LNCaP clone FGC (cell line): ENCODE measurements around the gene IFRD2.
A peak's percentile ranks its signal among the peaks of the same experiment; 100 is the strongest.

ENCODE experiments used
- DNase-seq: peaks from one replicate; pipeline ENCODE4 v3.0.0-alpha.2; 2011; ENCODE audit warnings: low read depth
- H3K4me3 ChIP-seq: 2 replicates; pipeline ENCODE4 v1.5.1; 2011; ENCODE audit warnings: mild to moderate bottlenecking, low read depth, low read length, control low read depth
- TF ChIP-seq, protein P1 (sequence below): IDR thresholded peaks from 2 replicates; pipeline ENCODE4 v1.5.1; 2012; ENCODE audit warnings: mild to moderate bottlenecking; ENCODE audit not compliant: control insufficient read depth, insufficient read depth; ENCODE audit errors: extremely low read depth

IFRD2 gene

DNA sequence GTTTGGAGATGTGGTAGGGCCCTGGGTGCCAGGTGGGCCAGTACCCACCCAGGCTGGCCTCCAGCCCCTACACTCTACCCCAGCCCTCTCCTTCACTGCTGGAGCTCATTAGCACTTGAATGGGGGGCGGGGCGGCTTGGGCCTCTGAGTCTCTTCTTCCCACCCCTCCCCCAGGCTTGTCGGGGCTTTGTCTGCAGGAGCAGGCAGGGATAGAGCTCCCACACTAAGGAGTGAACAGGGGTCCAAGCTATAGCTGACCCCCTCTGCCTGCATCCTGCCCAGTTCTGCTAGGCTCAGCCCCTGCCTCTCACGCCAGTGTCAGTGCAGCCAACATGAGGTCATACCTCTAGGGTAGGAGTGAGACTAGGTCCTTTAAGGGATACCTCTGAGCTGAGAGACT lies 51.1 kb downstream of the IFRD2 start:
- DNase-seq, result no peak
- no peak overlapping the region for H3K4me3 ChIP-seq
- TF ChIP-seq, protein P1, sequence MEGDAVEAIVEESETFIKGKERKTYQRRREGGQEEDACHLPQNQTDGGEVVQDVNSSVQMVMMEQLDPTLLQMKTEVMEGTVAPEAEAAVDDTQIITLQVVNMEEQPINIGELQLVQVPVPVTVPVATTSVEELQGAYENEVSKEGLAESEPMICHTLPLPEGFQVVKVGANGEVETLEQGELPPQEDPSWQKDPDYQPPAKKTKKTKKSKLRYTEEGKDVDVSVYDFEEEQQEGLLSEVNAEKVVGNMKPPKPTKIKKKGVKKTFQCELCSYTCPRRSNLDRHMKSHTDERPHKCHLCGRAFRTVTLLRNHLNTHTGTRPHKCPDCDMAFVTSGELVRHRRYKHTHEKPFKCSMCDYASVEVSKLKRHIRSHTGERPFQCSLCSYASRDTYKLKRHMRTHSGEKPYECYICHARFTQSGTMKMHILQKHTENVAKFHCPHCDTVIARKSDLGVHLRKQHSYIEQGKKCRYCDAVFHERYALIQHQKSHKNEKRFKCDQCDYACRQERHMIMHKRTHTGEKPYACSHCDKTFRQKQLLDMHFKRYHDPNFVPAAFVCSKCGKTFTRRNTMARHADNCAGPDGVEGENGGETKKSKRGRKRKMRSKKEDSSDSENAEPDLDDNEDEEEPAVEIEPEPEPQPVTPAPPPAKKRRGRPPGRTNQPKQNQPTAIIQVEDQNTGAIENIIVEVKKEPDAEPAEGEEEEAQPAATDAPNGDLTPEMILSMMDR, result no peak

DNA sequence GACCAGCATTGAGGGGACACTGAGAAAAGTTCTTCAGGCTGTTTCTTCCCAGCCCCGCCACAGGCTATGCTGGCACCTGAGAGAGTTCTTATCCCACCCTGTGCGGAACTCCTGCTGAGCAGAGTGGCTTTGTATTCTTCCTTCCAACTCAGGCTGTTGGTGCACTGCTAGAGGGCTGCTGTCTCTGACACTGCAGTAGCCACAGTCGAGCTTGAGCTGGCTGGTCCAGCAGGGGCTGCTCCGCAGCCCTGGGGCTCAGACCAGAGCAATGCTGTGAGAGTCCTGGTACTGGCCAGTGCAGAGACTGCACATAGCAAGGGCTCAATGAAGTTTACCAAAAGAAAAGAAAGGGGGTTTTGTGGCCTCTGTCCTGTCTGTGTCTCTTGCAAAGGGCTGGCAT lies 52.6 kb downstream of the IFRD2 start:
- no peak for DNase-seq
- TF ChIP-seq, protein P1, result no peak
- H3K4me3 ChIP-seq, result no peak overlapping the region

DNA sequence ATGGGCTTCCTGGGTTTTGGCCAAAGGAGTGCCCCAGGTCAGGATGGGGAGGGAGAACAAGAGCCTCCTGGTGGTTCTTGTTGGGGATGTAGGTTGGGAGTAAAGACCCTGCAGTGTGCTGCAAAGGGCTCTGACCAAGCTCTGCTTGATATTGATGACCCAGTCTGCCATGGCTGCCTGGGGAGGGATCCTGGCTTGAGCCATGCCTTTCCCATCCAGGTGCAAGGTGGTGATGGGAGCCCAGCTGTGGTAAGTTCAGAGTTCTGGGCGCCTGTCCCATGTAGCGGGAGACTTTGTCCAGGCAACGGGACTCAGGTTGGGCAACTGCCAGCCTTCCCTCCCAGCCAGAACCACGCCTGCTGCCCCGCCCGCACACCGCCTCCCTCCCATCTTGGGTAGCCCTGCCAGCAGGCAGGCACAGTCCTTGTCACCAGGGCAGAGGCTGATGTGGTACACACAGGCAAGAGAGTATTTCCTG lies 53.6 kb downstream of the IFRD2 start:
- H3K4me3 ChIP-seq, result no peak overlapping the region
- TF ChIP-seq, protein P1, result no peak
- peak; percentile 81 for DNase-seq

DNA sequence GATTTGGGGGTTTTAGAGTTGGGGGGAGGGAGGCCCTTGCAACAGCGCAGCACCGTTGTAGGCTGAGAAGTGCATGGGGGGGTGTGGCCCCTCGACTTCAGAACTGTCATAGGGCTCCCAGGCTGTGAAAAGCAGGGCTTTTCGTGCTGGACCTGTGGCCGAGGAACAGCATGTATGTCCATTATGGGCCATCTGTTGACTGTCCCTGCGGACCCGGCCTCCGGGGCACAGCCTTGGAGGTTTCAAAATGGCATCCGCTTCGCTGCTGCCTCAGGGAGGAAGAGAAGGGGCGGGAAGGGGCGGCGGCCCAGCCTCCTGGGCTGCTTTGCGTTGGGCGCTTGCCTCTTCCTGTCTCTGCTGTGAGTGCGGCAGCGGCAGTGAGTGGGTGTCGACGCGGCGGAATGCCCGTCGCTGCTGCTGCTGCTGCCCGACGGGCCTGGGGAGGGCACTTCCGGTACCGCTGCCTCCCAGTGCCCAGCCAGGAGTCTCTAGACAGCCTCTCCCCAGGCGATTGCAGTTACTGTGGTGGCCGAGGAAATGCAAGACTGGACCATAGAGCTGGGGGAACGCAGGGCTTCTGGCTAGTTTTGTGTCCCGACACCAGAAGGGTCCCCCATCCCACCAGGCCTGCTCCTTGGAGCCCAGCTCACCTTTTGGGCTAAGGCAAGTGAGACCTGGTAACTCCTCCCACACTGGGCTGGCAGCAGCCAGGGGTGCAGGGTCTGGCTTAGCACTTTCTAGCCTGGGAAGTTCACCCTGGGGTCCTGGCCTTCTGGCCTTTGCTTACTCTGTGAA lies 54.3 kb downstream of the IFRD2 start:
- DNase-seq, result no peak
- H3K4me3 ChIP-seq, result no peak overlapping the region
- TF ChIP-seq, protein P1, result no peak
